IPS-18a (cell line): ENCODE results near the gene BEAN1.
A peak's percentile ranks its signal among the peaks of the same experiment; 100 is the strongest.
"Not testable (repeated sequence)": the region's sequence is repeated elsewhere in the genome, so short reads cannot be mapped to it uniquely, and the experiment has no call there.

ENCODE experiments used
- H3K27ac ChIP-seq: one replicate; pipeline ENCODE4 v1.5.1; 2013; ENCODE audit warnings: low read length
- H3K27me3 ChIP-seq: one replicate; pipeline ENCODE4 v1.6.1; 2013; ENCODE audit warnings: mild to moderate bottlenecking, low read length; ENCODE audit not compliant: control insufficient read depth, insufficient read depth
- H3K36me3 ChIP-seq: one replicate; pipeline ENCODE4 v1.6.1; 2013; ENCODE audit warnings: low read depth, low read length; ENCODE audit not compliant: control insufficient read depth
- H3K4me1 ChIP-seq: one replicate; pipeline ENCODE4 v1.6.1; 2013; ENCODE audit warnings: low read depth, low read length; ENCODE audit not compliant: control insufficient read depth
- H3K4me3 ChIP-seq: one replicate; pipeline ENCODE4 v1.5.1; 2013; ENCODE audit warnings: low read length
- H3K9ac ChIP-seq: one replicate; pipeline ENCODE4 v1.6.1; 2013; ENCODE audit warnings: mild to moderate bottlenecking, low read length, moderate library complexity
- H3K9me3 ChIP-seq: one replicate; pipeline ENCODE4 v1.6.1; 2013; ENCODE audit warnings: low read depth, low read length; ENCODE audit not compliant: control insufficient read depth

BEAN1 gene

DNA sequence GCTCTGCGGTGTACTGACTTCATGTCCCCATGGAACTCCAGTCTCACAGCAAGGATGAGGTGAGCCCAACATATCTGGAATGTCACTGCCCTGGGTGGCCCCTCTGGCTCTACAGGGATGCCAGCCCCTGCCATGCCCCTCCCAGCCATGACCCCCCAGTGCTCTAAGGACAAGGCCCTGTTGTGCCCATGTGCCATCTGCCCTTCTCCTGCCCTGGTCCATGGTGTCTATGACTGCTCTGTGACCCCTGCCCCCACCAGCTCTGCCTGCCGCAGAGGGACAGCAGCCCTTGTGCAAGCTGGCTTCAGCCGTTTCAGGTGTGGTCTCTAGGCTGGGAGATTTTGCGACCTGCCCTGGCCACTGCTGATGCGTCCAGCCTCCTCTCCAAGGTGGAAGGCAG, 82.5 kb downstream of the BEAN1 start:
- Histone ChIP-seq H3K36me3 (no peaks in the 10 kb centered on the region), H3K9ac (no peak overlapping the region), H3K4me3 (no peak overlapping the region), H3K4me1 (peaks cover 20% of the 10 kb centered on the region), H3K27ac (no peak overlapping the region), H3K9me3 (no peaks in the 10 kb centered on the region), H3K27me3 (no peaks in the 10 kb centered on the region)

DNA sequence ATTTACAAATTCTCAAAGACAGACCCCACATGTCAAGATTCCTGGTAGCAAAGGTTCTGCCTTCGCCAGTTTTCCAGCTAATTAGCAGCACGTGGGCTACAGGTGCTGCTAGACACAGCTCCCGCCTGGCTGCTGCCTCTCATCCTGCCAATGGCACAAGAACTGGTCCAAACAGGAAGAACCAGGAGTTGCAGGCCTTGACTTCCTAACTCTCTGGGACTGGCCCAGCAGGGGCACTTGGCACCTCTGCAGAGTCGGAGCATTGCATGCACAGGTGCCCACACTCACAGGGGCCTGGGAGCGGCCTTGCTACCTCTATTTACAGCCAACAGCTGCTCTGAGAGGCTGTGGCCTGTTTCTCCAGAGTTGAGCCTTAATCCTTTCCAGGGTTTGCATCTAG, 83.2 kb downstream of the BEAN1 start:
- H3K27ac ChIP-seq, result no peak overlapping the region
- H3K36me3 ChIP-seq, result no peaks in the 10 kb centered on the region
- H3K4me3 ChIP-seq, result no peak overlapping the region
- no peaks in the 10 kb centered on the region for H3K9me3 ChIP-seq
- H3K9ac ChIP-seq, result no peak overlapping the region
- peaks cover 20% of the 10 kb centered on the region for H3K4me1 ChIP-seq
- no peaks in the 10 kb centered on the region for H3K27me3 ChIP-seq

- H3K27me3 ChIP-seq, result no peaks in the 10 kb centered on the region
- H3K4me3 ChIP-seq, result no peak overlapping the region
- peaks cover 20% of the 10 kb centered on the region for H3K4me1 ChIP-seq
- no peaks in the 10 kb centered on the region for H3K36me3 ChIP-seq
- H3K9me3 ChIP-seq, result no peaks in the 10 kb centered on the region
- no peak overlapping the region for H3K27ac ChIP-seq
- no peak overlapping the region for H3K9ac ChIP-seq
Observed at GRCh38 chr16:66510711-66511601, 83.9 kb downstream of the BEAN1 start.

GRCh38 chr16:66511602-66512271, 84.6 kb downstream of the BEAN1 start:
- H3K9me3 ChIP-seq, result no peaks in the 10 kb centered on the region
- no peak overlapping the region for H3K4me3 ChIP-seq
- no peaks in the 10 kb centered on the region for H3K27me3 ChIP-seq
- H3K27ac ChIP-seq, result peak overlapping the region; percentile 26
- H3K9ac ChIP-seq, result peak overlapping the region; percentile 7
- H3K36me3 ChIP-seq, result no peaks in the 10 kb centered on the region
- H3K4me1 ChIP-seq, result peaks cover 20% of the 10 kb centered on the region

DNA sequence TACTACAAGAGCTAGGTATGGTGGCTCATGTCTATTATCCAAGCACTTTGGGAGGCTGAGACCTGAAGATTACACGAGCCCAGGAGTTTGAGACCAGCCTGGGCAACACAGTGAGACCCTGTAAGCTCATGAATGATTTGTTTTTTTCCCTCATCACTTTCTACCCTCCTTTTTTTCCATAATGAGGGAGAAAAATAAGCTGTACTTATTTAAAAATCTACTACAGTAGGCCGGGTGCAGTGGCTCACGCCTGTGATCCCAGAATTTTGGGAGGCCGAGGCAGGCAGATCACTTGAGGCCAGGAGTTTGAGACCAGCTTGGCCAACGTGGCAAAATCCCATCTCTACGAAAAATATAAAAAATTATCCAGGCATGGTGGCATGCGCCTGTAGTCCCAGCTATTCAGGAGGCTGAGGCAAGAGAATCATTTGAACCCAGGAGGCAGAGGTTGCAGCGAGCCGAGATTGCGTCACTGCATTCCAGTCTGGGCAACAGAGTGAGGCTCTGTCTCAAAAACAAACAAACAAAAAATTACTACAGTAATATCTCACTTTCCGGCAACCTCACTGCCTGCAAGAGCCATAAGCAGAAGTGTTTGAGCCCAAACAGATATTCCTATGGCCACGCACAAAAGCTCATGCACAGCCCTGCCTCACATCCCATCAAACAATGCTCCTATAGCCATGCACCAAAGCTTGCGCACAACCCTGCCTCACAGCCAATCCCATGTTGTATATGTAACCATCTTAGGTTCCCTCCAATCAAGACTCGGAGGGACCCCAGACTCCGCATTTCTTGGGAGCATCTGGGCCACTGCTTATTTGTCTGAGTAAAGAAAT, 85.4 kb downstream of the BEAN1 start:
- peaks cover 20% of the 10 kb centered on the region for H3K4me1 ChIP-seq
- peak overlapping the region; percentile 7 for H3K9ac ChIP-seq
- peak overlapping the region; percentile 26 for H3K27ac ChIP-seq

DNA sequence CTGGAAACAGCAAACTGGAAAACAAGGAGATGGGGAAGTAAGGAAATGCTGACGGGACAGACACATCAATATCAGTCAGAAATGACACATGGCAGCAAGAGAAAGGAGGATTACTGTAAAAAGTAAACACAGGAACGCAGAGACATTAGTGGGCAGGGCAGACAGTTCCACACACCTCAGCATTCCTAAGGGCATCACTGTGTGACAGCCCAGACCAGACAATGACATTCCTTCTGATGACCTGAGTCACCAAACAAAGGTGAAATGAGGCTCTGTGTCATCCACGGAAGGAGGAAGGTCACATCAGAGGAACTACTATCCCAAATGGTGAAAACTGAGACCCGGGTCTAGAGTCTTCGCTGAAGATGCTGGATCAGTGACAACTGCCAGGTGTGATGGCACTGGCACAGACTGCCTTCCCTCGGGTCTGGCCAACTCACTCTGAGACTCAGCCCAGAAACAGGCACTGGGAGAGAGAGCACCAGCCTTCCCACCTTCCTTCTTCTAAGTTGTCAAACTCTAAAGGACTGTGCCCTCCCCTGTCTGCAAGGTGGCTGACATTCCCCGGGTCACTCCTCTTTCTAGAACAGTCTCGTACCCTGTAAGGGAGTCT, 86.1 kb downstream of the BEAN1 start:
- Histone ChIP-seq H3K9me3 (no peaks in the 10 kb centered on the region), H3K9ac (no peak overlapping the region), H3K36me3 (no peaks in the 10 kb centered on the region), H3K27ac (no peak overlapping the region), H3K4me1 (peaks cover 20% of the 10 kb centered on the region), H3K4me3 (no peak overlapping the region), H3K27me3 (no peaks in the 10 kb centered on the region)

More for the DNA sequence above, 85.4 kb downstream of the BEAN1 start:
- no peak overlapping the region for H3K4me3 ChIP-seq
- H3K36me3 ChIP-seq, result no peaks in the 10 kb centered on the region
- no peaks in the 10 kb centered on the region for H3K27me3 ChIP-seq
- H3K9me3 ChIP-seq, result no peaks in the 10 kb centered on the region

DNA sequence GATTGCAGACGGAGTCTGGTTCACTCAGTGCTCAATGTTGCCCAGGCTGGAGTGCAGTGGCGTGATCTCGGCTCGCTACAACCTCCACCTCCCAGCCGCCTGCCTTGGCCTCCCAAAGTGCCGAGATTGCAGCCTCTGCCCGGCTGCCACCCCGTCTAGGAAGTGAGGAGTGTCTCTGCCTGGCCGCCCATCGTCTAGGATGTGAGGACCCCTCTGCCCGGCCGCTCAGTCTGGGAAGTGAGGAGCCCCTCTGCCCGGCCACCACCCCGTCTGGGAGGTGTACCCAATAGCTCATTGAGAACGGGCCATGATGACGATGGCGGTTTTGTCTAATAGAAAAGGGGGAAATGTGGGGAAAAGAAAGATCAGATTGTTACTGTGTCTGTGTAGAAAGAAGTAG, 87.3 kb downstream of the BEAN1 start:
- H3K9ac ChIP-seq, H3K27ac ChIP-seq, H3K27me3 ChIP-seq, H3K36me3 ChIP-seq, H3K4me3 ChIP-seq, H3K9me3 ChIP-seq: not testable (repeated sequence)
- peaks cover 20% of the 10 kb centered on the region for H3K4me1 ChIP-seq

DNA sequence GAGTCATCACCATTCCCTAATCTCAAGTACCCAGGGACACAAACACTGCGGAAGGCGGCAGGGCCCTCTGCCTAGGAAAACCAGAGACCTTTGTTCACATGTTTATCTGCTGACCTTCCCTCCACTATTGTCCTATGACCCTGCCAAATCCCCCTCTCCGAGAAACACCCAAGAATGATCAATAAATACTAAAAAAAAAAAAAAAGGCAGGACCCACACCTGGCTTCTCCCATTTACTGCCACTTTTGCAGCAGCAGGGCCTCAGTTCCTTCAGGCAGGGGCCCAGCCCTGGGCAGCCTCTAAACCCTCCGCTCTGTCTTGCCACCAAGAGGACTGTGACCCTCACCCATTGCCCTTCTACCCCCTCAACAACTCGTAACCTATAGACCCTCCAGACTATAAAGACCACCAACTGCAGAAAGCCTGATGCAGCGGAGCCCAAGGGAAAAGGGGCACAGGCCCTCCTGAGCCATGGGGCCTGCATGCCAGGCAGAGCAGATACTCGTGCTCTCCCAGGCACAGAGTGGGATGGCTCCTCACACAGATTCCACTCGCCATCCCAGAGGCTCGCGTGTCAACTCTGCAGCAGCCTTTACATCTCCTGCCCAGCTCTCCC, 88.0 kb downstream of the BEAN1 start:
- H3K27ac ChIP-seq, result not testable (repeated sequence)

GRCh38 chr16:66515596-66516508, 88.8 kb downstream of the BEAN1 start:
- no peaks in the 10 kb centered on the region for H3K9me3 ChIP-seq
- H3K9ac ChIP-seq, result no peak overlapping the region
- peaks cover 20% of the 10 kb centered on the region for H3K4me1 ChIP-seq
- no peak overlapping the region for H3K27ac ChIP-seq
- no peaks in the 10 kb centered on the region for H3K36me3 ChIP-seq
- H3K27me3 ChIP-seq, result no peaks in the 10 kb centered on the region
- H3K4me3 ChIP-seq, result no peak overlapping the region

More for the DNA sequence above, 88.0 kb downstream of the BEAN1 start:
- not testable (repeated sequence) for H3K9me3 ChIP-seq, H3K4me3 ChIP-seq, H3K36me3 ChIP-seq, H3K9ac ChIP-seq, H3K27me3 ChIP-seq
- peaks cover 20% of the 10 kb centered on the region for H3K4me1 ChIP-seq

DNA sequence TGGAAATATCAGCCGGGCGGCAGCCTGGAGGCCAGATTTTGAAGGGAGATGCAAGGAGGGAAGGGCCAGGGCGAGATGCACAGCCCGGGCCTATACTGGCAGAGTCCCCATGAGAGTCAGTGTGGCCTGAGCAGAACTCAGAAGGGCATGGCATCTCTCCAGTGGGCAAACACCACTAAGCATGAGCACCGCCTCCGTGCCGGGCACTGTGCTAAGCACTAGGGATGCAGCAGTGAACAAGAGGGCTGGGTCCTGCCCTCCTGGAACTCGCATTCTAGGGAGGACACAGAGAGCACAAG, 89.4 kb downstream of the BEAN1 start:
- no peaks in the 10 kb centered on the region for H3K27me3 ChIP-seq
- no peaks in the 10 kb centered on the region for H3K9me3 ChIP-seq
- H3K4me1 ChIP-seq, result peaks cover 14% of the 10 kb centered on the region
- H3K27ac ChIP-seq, result no peak overlapping the region
- no peaks in the 10 kb centered on the region for H3K36me3 ChIP-seq
- H3K9ac ChIP-seq, result no peak overlapping the region
- H3K4me3 ChIP-seq, result no peak overlapping the region
